Measurements from ENCODE around the gene ULK2.

GRCh38 chr17:19747159-19747719 lies 120.5 kb downstream of the ULK2 start:
- TF ChIP-seq CTCF (IDR thresholded peaks at IDR 0.05; ENCODE audit: insufficient read depth, low read length, poor library complexity, severe bottlenecking) (no peak), EZH2phosphoT487 (conservative IDR thresholded peaks at IDR 0.05; ENCODE audit: low read length) (no peak)

Data from SU-DHL-6 (cell line).